Measurements from ENCODE around the gene MAGT1. TPM values are rescaled to one million over a fixed set of nuclear protein-coding genes. Genes with fewer than 3 reads are reported as not detected.
A peak's percentile ranks its signal among the peaks of the same experiment; 100 is the strongest.

Gene MAGT1
- total RNA-seq, 1 donor from 2014 or later: 39.3 TPM

GRCh38 chrX:77788050-77788449, 107.2 kb downstream of the MAGT1 start:
- intact Hi-C loops (cut with DNase I): no loop called here
- Histone ChIP-seq H3K27ac (no peak overlapping the region), H3K4me1 (peaks cover 12% of the 10 kb centered on the region), H3K9me3 (no peaks in the 10 kb centered on the region), H3K4me3 (peak overlapping the region in 1 of 2 donors; percentile 18), H3K36me3 (no peaks in the 10 kb centered on the region), H3K27me3 (no peaks in the 10 kb centered on the region)
- no peak for TF ChIP-seq POLR2AphosphoS5 (IDR thresholded peaks at IDR 0.05; ENCODE audit: insufficient read depth in 1 of 2, low read depth in 1 of 2)
- no peak for TF ChIP-seq POLR2A (IDR thresholded peaks at IDR 0.05)
- no peak for TF ChIP-seq CTCF (IDR thresholded peaks at IDR 0.05)
- no peak for DNase-seq (ENCODE audit: extremely low spot score in 2 of 2)

GRCh38 chrX:77786365-77786680, 108.9 kb downstream of the MAGT1 start:
- DNase-seq (ENCODE audit: extremely low spot score in 2 of 2): no peak
- peak overlapping the region; percentile 38 to 57 for H3K4me3 ChIP-seq
- H3K36me3 ChIP-seq: no peaks in the 10 kb centered on the region
- intact Hi-C loops (cut with DNase I): no loop called here
- TF ChIP-seq CTCF (IDR thresholded peaks at IDR 0.05): no peak
- no peak for TF ChIP-seq POLR2A (IDR thresholded peaks at IDR 0.05)
- TF ChIP-seq POLR2AphosphoS5 (IDR thresholded peaks at IDR 0.05; ENCODE audit: insufficient read depth in 1 of 2, low read depth in 1 of 2): no peak
- H3K9me3 ChIP-seq: no peaks in the 10 kb centered on the region
- no peaks in the 10 kb centered on the region for H3K27me3 ChIP-seq
- H3K4me1 ChIP-seq: peaks cover 12% of the 10 kb centered on the region
- peak overlapping the region; percentile 86 for H3K27ac ChIP-seq

GRCh38 chrX:77785486-77786364, 109.5 kb downstream of the MAGT1 start, which contains the start of gene ATRX:
Gene ATRX (minus strand): TSS chrX:77786216. CDS start chrX:77786001, 215 bp downstream.
- Histone ChIP-seq H3K27me3 (no peaks in the 10 kb centered on the region), H3K9me3 (no peaks in the 10 kb centered on the region), H3K4me3 (peak within 1 kb of the TSS; percentile 38 to 57), H3K27ac (peak within 1 kb of the TSS; percentile 86), H3K36me3 (no peaks in the 10 kb centered on the region), H3K4me1 (peaks cover 12% of the 10 kb centered on the region)
- TF ChIP-seq CTCF (IDR thresholded peaks at IDR 0.05) (no peak), POLR2A (IDR thresholded peaks at IDR 0.05) (peak in 1 of 2 donors; percentile 28), POLR2AphosphoS5 (IDR thresholded peaks at IDR 0.05; ENCODE audit: insufficient read depth in 1 of 2, low read depth in 1 of 2) (peak; percentile 35 to 70)
- DNase-seq (ENCODE audit: extremely low spot score in 2 of 2): peak in 1 of 2 donors; percentile 87
- intact Hi-C loops (cut with DNase I): no loop called here

GRCh38 chrX:77779695-77780094, 115.5 kb downstream of the MAGT1 start:
- no peak overlapping the region for H3K4me3 ChIP-seq
- no peaks in the 10 kb centered on the region for H3K27me3 ChIP-seq
- no peaks in the 10 kb centered on the region for H3K9me3 ChIP-seq
- no peak for TF ChIP-seq CTCF (IDR thresholded peaks at IDR 0.05)
- TF ChIP-seq POLR2AphosphoS5 (IDR thresholded peaks at IDR 0.05; ENCODE audit: insufficient read depth in 1 of 2, low read depth in 1 of 2): no peak
- TF ChIP-seq POLR2A (IDR thresholded peaks at IDR 0.05): no peak
- intact Hi-C loops (cut with DNase I): no loop called here
- no peak overlapping the region for H3K27ac ChIP-seq
- no peaks in the 10 kb centered on the region for H3K36me3 ChIP-seq
- no peak for DNase-seq (ENCODE audit: extremely low spot score in 2 of 2)
- H3K4me1 ChIP-seq: peaks cover 6% of the 10 kb centered on the region

GRCh38 chrX:77776659-77777058, 118.6 kb downstream of the MAGT1 start:
- no peak for DNase-seq (ENCODE audit: extremely low spot score in 2 of 2)
- no peak for TF ChIP-seq POLR2A (IDR thresholded peaks at IDR 0.05)
- no peak for TF ChIP-seq CTCF (IDR thresholded peaks at IDR 0.05)
- TF ChIP-seq POLR2AphosphoS5 (IDR thresholded peaks at IDR 0.05; ENCODE audit: insufficient read depth in 1 of 2, low read depth in 1 of 2): no peak
- Histone ChIP-seq H3K36me3 (no peaks in the 10 kb centered on the region), H3K4me3 (no peak overlapping the region), H3K27ac (no peak overlapping the region), H3K27me3 (no peaks in the 10 kb centered on the region), H3K4me1 (no peaks in the 10 kb centered on the region), H3K9me3 (no peaks in the 10 kb centered on the region)
- intact Hi-C loops (cut with DNase I): no loop called here

Measured in vagina (tissue), 2 donors.